ENCODE results near the gene CAPZA1.

DNA sequence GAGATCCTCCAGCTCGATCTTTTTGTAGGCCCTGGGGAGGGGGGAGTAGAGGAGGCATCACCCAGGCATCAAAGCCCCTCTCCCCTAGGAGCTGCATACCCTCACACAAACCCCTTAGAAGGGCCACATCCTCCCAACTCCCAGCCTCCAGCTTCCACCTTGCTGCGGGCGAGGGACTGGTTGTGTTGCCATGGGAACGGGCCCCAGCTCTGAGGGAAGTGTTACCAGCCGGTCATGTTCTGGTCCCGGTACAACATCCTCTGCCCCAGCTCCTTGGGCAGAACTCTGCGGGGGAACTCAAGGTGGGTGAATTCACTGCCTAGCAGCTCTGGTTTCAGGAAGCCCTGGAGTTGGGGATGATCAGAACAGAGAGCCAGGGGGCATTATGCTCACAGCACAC is 91.4 kb downstream of the CAPZA1 start:
- TF ChIP-seq, protein P1, sequence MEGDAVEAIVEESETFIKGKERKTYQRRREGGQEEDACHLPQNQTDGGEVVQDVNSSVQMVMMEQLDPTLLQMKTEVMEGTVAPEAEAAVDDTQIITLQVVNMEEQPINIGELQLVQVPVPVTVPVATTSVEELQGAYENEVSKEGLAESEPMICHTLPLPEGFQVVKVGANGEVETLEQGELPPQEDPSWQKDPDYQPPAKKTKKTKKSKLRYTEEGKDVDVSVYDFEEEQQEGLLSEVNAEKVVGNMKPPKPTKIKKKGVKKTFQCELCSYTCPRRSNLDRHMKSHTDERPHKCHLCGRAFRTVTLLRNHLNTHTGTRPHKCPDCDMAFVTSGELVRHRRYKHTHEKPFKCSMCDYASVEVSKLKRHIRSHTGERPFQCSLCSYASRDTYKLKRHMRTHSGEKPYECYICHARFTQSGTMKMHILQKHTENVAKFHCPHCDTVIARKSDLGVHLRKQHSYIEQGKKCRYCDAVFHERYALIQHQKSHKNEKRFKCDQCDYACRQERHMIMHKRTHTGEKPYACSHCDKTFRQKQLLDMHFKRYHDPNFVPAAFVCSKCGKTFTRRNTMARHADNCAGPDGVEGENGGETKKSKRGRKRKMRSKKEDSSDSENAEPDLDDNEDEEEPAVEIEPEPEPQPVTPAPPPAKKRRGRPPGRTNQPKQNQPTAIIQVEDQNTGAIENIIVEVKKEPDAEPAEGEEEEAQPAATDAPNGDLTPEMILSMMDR (IDR thresholded peaks at IDR 0.05), result no peak
- TF ChIP-seq POLR2A (IDR thresholded peaks at IDR 0.05) (no peak), POLR2AphosphoS5 (IDR thresholded peaks at IDR 0.05) (no peak)
